ENCODE data around the gene ASTN2. TPM values are rescaled to one million over a fixed set of nuclear protein-coding genes. Genes with fewer than 3 reads are reported as not detected.

The ASTN2 gene
- polyA plus RNA-seq, 1 donor from 2014 or later = 6.8 TPM

- H3K9ac ChIP-seq (ENCODE audit: low read length) = no peak overlapping the region
Measured at GRCh38 chr9:117097761-117098160, 317.1 kb downstream of the ASTN2 start.

GRCh38 chr9:117096138-117096537, 318.7 kb downstream of the ASTN2 start:
- H3K79me2 ChIP-seq (replicated peaks; ENCODE audit: insufficient read depth, low read length) = no peaks in the 10 kb centered on the region
- H3K4me2 ChIP-seq (ENCODE audit: low read length) = no peak overlapping the region
- H3K27me3 ChIP-seq (ENCODE audit: insufficient read depth, low read depth, low read length) = no peaks in the 10 kb centered on the region
- no peaks in the 10 kb centered on the region for H3K9me3 ChIP-seq (ENCODE audit: low read length)
- no peak overlapping the region for H3K9ac ChIP-seq (ENCODE audit: low read length)
- H3F3A ChIP-seq (ENCODE audit: insufficient read depth, low read length, poor library complexity, severe bottlenecking) = no peaks in the 10 kb centered on the region
- H3K4me3 ChIP-seq (ENCODE audit: low read length) = no peak overlapping the region
- no peaks in the 10 kb centered on the region for H3K36me3 ChIP-seq (ENCODE audit: insufficient read depth, low read length)
- H3K9me2 ChIP-seq (ENCODE audit: insufficient read depth, low read length) = no peaks in the 10 kb centered on the region
- H3K27ac ChIP-seq (ENCODE audit: low read length) = no peak overlapping the region
- H4K20me1 ChIP-seq (ENCODE audit: insufficient read depth) = no peaks in the 10 kb centered on the region
- no peak overlapping the region for H2AFZ ChIP-seq (ENCODE audit: low read depth, low read length)
- no peak for TF ChIP-seq REST (IDR thresholded peaks at IDR 0.05; ENCODE audit: borderline replicate concordance)
- no peak for TF ChIP-seq CTCF (IDR thresholded peaks at IDR 0.05; ENCODE audit: poor library complexity, severe bottlenecking)
- no peak for TF ChIP-seq EP300 (conservative IDR thresholded peaks at IDR 0.05; ENCODE audit: poor library complexity, severe bottlenecking)
- TF ChIP-seq POLR2AphosphoS5 (IDR thresholded peaks at IDR 0.05) = no peak
- TF ChIP-seq EZH2 (IDR thresholded peaks at IDR 0.05; ENCODE audit: borderline replicate concordance, insufficient read depth, low read length, poor library complexity, severe bottlenecking) = no peak
- no peak for TF ChIP-seq TAF1 (IDR thresholded peaks at IDR 0.05; ENCODE audit: low read depth)
- no peak for TF ChIP-seq MXI1 (conservative IDR thresholded peaks at IDR 0.05; ENCODE audit: poor library complexity, severe bottlenecking)

More at GRCh38 chr9:117097761-117098160, 317.1 kb downstream of the ASTN2 start:
- Histone ChIP-seq H2AFZ (ENCODE audit: low read depth, low read length) (no peak overlapping the region), H3K4me3 (ENCODE audit: low read length) (no peak overlapping the region), H4K20me1 (ENCODE audit: insufficient read depth) (no peaks in the 10 kb centered on the region), H3K9me2 (ENCODE audit: insufficient read depth, low read length) (no peaks in the 10 kb centered on the region), H3K27me3 (ENCODE audit: insufficient read depth, low read depth, low read length) (no peaks in the 10 kb centered on the region), H3K27ac (ENCODE audit: low read length) (no peak overlapping the region), H3K9me3 (ENCODE audit: low read length) (no peaks in the 10 kb centered on the region), H3K79me2 (replicated peaks; ENCODE audit: insufficient read depth, low read length) (no peaks in the 10 kb centered on the region), H3K36me3 (ENCODE audit: insufficient read depth, low read length) (no peaks in the 10 kb centered on the region), H3F3A (ENCODE audit: insufficient read depth, low read length, poor library complexity, severe bottlenecking) (no peaks in the 10 kb centered on the region), H3K4me2 (ENCODE audit: low read length) (no peak overlapping the region)
- TF ChIP-seq SMC3 (conservative IDR thresholded peaks at IDR 0.05; ENCODE audit: poor library complexity) = no peak
- no peak for TF ChIP-seq RAD21 (conservative IDR thresholded peaks at IDR 0.05)
- no peak for TF ChIP-seq TAF1 (IDR thresholded peaks at IDR 0.05; ENCODE audit: low read depth)
- TF ChIP-seq REST (IDR thresholded peaks at IDR 0.05; ENCODE audit: borderline replicate concordance) = no peak
- TF ChIP-seq MXI1 (conservative IDR thresholded peaks at IDR 0.05; ENCODE audit: poor library complexity, severe bottlenecking) = no peak
- TF ChIP-seq EZH2 (IDR thresholded peaks at IDR 0.05; ENCODE audit: borderline replicate concordance, insufficient read depth, low read length, poor library complexity, severe bottlenecking) = no peak
- no peak for TF ChIP-seq EP300 (conservative IDR thresholded peaks at IDR 0.05; ENCODE audit: poor library complexity, severe bottlenecking)
- TF ChIP-seq CTCF (IDR thresholded peaks at IDR 0.05; ENCODE audit: poor library complexity, severe bottlenecking) = no peak
- TF ChIP-seq POLR2AphosphoS5 (IDR thresholded peaks at IDR 0.05) = no peak
